Astrocyte of the cerebellum (primary cell): ENCODE measurements around the gene KRT39.

ENCODE experiments used
- DNase-seq: peaks from one replicate; pipeline ENCODE4 v3.0.0-alpha.2; 2011; ENCODE audit warnings: low read depth
- H3K4me3 ChIP-seq: 2 replicates; pipeline ENCODE4 v1.5.1; 2011; ENCODE audit warnings: mild to moderate bottlenecking, low read depth, low read length, moderate library complexity
- in situ Hi-C: cut with HindIII; loops from 2 replicates; pipeline ENCODE4 v1.10.0; 2017; ENCODE audit warnings: low sequenced_read_pairs
- TF ChIP-seq, protein P1 (sequence below): IDR thresholded peaks from 2 replicates; pipeline ENCODE4 v1.5.1; 2012; ENCODE audit warnings: low read length, low read depth, moderate library complexity, mild to moderate bottlenecking; ENCODE audit errors: missing control alignments

KRT39 gene

DNA sequence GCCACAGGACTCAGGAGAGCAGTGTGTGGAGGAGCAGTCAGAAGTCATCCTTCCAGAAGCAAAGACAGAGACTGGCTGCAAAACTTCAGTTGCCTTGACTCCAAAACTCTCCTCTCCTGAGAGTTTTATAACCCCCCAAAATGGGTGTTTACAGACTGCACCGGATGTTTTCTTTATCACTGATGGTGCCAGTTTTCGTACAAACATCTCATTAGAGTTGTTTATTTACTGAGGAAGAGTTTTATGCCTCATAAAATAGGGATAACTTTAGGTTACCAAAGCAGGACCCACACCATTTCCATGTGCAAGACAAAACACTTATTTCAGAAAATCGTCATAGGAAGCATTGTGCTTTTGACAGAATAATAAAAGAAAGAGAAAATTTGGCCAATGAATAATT is 17.5 kb upstream of the KRT39 start, which contains the start of gene KRT40:
KRT40 (minus strand) TSS at position 101 of the 400 bp plus-strand sequence; CDS start at position 48, 53 bp downstream.
- no peak within 1 kb of the TSS for H3K4me3 ChIP-seq
- no peak for DNase-seq
- in situ Hi-C loops: no loop called here
- TF ChIP-seq, protein P1, sequence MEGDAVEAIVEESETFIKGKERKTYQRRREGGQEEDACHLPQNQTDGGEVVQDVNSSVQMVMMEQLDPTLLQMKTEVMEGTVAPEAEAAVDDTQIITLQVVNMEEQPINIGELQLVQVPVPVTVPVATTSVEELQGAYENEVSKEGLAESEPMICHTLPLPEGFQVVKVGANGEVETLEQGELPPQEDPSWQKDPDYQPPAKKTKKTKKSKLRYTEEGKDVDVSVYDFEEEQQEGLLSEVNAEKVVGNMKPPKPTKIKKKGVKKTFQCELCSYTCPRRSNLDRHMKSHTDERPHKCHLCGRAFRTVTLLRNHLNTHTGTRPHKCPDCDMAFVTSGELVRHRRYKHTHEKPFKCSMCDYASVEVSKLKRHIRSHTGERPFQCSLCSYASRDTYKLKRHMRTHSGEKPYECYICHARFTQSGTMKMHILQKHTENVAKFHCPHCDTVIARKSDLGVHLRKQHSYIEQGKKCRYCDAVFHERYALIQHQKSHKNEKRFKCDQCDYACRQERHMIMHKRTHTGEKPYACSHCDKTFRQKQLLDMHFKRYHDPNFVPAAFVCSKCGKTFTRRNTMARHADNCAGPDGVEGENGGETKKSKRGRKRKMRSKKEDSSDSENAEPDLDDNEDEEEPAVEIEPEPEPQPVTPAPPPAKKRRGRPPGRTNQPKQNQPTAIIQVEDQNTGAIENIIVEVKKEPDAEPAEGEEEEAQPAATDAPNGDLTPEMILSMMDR: no peak

DNA sequence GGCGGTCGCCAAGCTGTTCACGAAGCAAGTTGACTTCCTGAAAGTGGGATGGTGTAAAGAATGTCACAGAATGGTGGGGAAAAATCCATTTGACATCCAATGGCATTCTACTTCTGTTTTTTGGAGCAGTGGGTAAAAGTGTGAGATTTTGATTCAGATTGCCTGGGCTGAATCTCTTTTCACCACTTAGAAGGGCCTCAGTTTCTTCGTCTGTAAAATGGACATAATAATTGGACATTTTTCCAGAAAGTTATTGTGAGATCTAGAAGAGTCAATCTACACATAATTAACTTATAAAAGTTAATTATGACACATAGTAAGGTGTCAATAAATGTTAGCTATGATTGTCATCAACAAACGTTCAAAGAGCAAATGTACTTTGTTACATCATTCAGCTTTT is 14.4 kb upstream of the KRT39 start:
- DNase-seq: no peak
- in situ Hi-C loops: no loop called here
- H3K4me3 ChIP-seq: no peak overlapping the region
- TF ChIP-seq, protein P1: no peak

DNA sequence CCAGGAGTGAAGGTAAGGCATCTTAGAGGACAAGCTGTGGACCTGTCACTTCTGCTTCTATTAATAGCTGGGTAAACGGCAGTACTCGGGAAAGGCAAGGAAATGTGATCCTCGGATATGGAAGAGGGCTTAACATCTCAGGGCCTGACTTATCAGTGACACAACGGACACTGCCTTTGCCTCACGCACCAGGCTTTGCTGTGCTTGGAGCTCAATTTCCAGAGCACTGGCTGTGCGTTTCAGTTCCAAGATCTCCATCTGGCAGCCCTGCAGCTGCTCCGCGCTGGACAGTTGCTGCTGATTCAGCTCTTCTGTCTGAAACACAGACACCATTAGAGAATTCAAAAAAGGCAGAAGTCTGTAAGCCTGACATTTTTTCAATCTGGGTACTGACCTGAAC is 13.8 kb upstream of the KRT39 start:
- TF ChIP-seq, protein P1: no peak
- peak; percentile 12 for DNase-seq
- no peak overlapping the region for H3K4me3 ChIP-seq
- in situ Hi-C loops: no loop called here

DNA sequence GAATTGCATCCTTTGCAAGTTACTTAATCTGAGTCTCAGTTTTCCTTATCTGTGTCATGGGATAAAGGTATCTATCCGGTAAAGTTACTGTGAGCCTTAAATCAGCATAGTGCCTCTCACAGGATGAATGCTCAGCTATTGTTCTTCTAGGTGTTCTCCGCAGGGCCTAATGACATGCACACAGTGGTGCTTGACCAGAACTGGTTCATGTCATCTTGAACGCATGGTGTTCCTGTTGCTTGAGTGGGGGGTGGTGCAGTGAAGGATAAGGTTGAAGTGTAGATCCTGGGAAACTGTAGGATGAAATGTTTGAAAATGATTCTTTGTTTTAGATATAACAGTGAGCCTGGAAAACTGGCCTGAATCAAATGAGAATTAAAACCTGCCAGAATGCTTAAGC is 13.4 kb upstream of the KRT39 start:
- DNase-seq: no peak
- no peak overlapping the region for H3K4me3 ChIP-seq
- in situ Hi-C loops: no loop called here
- TF ChIP-seq, protein P1: no peak

DNA sequence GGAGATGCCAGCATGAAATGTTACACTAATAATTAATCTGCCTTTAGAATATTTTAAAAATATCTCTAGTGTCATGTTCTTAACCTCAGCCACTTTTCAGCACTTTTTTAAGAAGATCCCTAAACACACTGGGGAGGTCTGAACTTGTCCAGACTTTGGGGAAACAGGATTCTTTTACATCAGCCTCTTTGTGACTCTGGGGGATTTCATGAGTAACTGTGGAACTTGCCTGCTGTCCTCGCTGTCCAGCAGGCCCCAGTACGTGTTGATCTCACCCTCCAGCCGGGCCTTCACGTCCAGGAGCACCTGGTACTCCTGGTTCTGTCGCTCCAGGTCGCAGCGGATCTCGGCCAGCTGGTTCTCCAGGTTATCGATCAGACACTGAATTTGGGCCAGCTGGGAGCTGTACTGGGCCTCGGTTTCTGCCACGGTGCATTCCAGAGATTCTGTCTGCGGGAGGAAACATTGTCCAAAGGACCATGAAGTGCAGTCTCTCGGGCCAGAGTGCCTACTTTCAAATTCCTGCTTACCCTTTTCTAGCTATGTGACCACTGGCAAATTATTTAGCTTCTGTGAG is 11.9 kb upstream of the KRT39 start:
- no peak for DNase-seq
- TF ChIP-seq, protein P1: no peak
- in situ Hi-C loops: no loop called here
- no peak overlapping the region for H3K4me3 ChIP-seq

DNA sequence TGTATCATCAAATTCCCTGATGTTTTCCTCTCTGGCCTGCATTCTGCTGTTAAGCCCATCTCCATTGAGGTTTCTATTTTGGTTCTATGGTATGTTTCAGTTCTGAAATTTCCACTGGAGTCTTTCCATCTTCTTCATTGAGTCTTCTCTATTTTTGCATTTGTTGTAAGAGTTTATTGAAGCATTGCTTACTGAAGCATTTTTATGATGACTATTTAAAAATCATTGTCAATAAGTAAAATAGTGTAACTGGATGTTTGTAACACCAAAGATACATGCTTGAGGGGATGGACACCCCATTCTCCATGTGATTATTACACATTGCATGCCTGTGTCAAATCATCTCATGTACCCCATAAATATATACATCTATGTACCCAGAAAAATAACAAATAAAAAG is 8.8 kb upstream of the KRT39 start:
- in situ Hi-C loops: no loop called here
- no peak overlapping the region for H3K4me3 ChIP-seq
- no peak for DNase-seq
- TF ChIP-seq, protein P1: no peak
